K562 (cell line): ENCODE data around the gene TECPR1. TPM values are rescaled to one million over a fixed set of nuclear protein-coding genes. Genes with fewer than 3 reads are reported as not detected.
A peak's percentile ranks its signal among the peaks of the same experiment; 100 is the strongest.

ENCODE experiments used
- ATAC-seq: fragments of 200-7000 bp; cut with Tn5 transposase; 3 replicates; pipeline ENCODE4 v1.9.1; 2020; ENCODE audit warnings: moderate library complexity
- BruUV-seq: library from RNA; stranded (reverse); fragments of 400-500 nt; replicated peaks from 2 replicates; lab custom pipeline; 2021; lab: Mats Ljungman, UMichigan
- CTCF ChIA-PET: fragments of 300-600 bp; formaldehyde crosslinking; extraction: SDS; loops from one replicate; lab custom pipeline; 2021; ENCODE audit warnings: low intra/inter-chr PET ratio; lab: Yijun Ruan, JAX
- POLR2A ChIA-PET: fragments of 300-600, 350-650 bp; sonication (Branson Sonifier 250); formaldehyde crosslinking; extraction: SDS; loops from one replicate; lab custom pipeline; 2021; ENCODE audit warnings: antibody characterized with exemption, inconsistent platforms; lab: Yijun Ruan, JAX
- DNase-seq, 4 experiments: peaks; one replicate each; pipeline versions ENCODE4 v3.0.0 to v3.0.0-alpha.2; 2011 to 2018; ENCODE audit warnings: low spot score in 3 of 4, mixed read lengths in 3 of 4; ENCODE audit errors: extremely low read depth in 1 of 4
- FAIRE-seq: peaks from 2 replicates; lab custom pipeline; 2011; peaks lifted over from hg19 to GRCh38; lab: Jason Lieb, UNC
- H2AFZ ChIP-seq: 2 replicates; pipeline ENCODE4 v1.6.0; 2011; ENCODE audit warnings: low read depth, low read length, control low read depth, inconsistent platforms
- H3K27ac ChIP-seq: fragments of 200-600 bp; 3 replicates; pipeline ENCODE4 v1.8.0; 2011; ENCODE audit warnings: low read depth, mild to moderate bottlenecking, control low read depth, inconsistent platforms, low read length, moderate library complexity, mixed read lengths; ENCODE audit errors: extremely low read depth
- H3K27me3 ChIP-seq, 2 experiments: fragments of 300-600 bp in 1 of 2; 2 replicates in 1 of 2; 3 replicates in 1 of 2; pipeline versions ENCODE4 v1.6.0 to v1.8.0; 2011; ENCODE audit warnings: inconsistent platforms in 2 of 2, low read length in 2 of 2, mild to moderate bottlenecking in 1 of 2, mixed read lengths in 1 of 2, moderate library complexity in 1 of 2; ENCODE audit not compliant: control insufficient read depth in 2 of 2, insufficient read depth in 2 of 2
- H3K36me3 ChIP-seq: fragments of 300-600 bp; 3 replicates; pipeline ENCODE4 v1.8.0; 2011; ENCODE audit warnings: mild to moderate bottlenecking, low read length, inconsistent platforms; ENCODE audit not compliant: control insufficient read depth, insufficient read depth
- H3K4me1 ChIP-seq, 2 experiments: fragments of 200-600 bp in 1 of 2; replicated peaks in 1 of 2; 2 replicates in 1 of 2; 3 replicates in 1 of 2; pipeline versions ENCODE4 v1.5.1 to v1.8.0; 2011; ENCODE audit warnings: inconsistent platforms in 2 of 2, low read length in 2 of 2, mild to moderate bottlenecking in 1 of 2, mixed read lengths in 1 of 2, moderate library complexity in 1 of 2; ENCODE audit not compliant: control insufficient read depth in 2 of 2, insufficient read depth in 2 of 2
- H3K4me2 ChIP-seq: 2 replicates; pipeline ENCODE4 v1.6.1; 2011; ENCODE audit warnings: low read length, control low read depth, inconsistent platforms, mixed read lengths; ENCODE audit not compliant: insufficient read depth
- H3K4me3 ChIP-seq: fragments of 200-600 bp; sonication (generic), shearing (Covaris generic); 2 replicates; pipeline ENCODE4 v1.5.1; 2016; ENCODE audit warnings: control low read depth, inconsistent platforms
- H3K79me2 ChIP-seq: fragments of 200-600 bp; 3 replicates; pipeline ENCODE4 v1.8.0; 2011; ENCODE audit warnings: low read length, inconsistent platforms; ENCODE audit not compliant: control insufficient read depth, insufficient read depth
- H3K9ac ChIP-seq, 2 experiments: 2 replicates each; pipeline versions ENCODE4 v1.6.0 to v1.6.1; 2011; ENCODE audit warnings: low read depth in 2 of 2, low read length in 2 of 2, control low read depth in 1 of 2, inconsistent platforms in 1 of 2, mild to moderate bottlenecking in 1 of 2, mixed read lengths in 1 of 2; ENCODE audit not compliant: insufficient read depth in 1 of 2
- H3K9me1 ChIP-seq: one replicate; pipeline ENCODE4 v1.6.0; 2011; ENCODE audit warnings: inconsistent platforms, mild to moderate bottlenecking, low read length, moderate library complexity; ENCODE audit not compliant: control insufficient read depth, insufficient read depth
- H3K9me3 ChIP-seq: replicated peaks from 2 replicates; pipeline ENCODE4 v1.5.1; 2011; ENCODE audit warnings: low read depth, low read length, inconsistent platforms; ENCODE audit not compliant: control insufficient read depth, insufficient read depth
- H4K20me1 ChIP-seq: replicated peaks from 2 replicates; pipeline ENCODE4 v1.6.1; 2011; ENCODE audit warnings: low read length, inconsistent platforms, mixed read lengths; ENCODE audit not compliant: control insufficient read depth, insufficient read depth
- NBN ChIP-seq: fragments of 450-650 bp; IDR thresholded peaks from 2 replicates; pipeline ENCODE4 v1.6.1; 2016; ENCODE audit warnings: low read depth, mild to moderate bottlenecking
- RBBP5 ChIP-seq: fragments of 200-600 bp; sonication (generic); IDR thresholded peaks from 2 replicates; pipeline ENCODE4 v1.6.1; 2012; ENCODE audit warnings: borderline replicate concordance, mild to moderate bottlenecking, low read length, control low read depth, inconsistent platforms; ENCODE audit not compliant: insufficient read depth, poor library complexity, severe bottlenecking
- RFX7 ChIP-seq: fragments of 250-450 bp; sonication (Bioruptor Pico); IDR thresholded peaks from 2 replicates; pipeline ENCODE4 v1.5.1; 2021; ENCODE audit warnings: mild to moderate bottlenecking
- TCFL5 ChIP-seq: fragments of 250-450 bp; sonication (Bioruptor Pico); conservative IDR thresholded peaks from 2 replicates; pipeline ENCODE4 v1.6.1; 2021; ENCODE audit warnings: mild to moderate bottlenecking, moderate library complexity, matching md5 sums
- THAP12 ChIP-seq: fragments of 250-450 bp; sonication (Bioruptor Pico); IDR thresholded peaks from 2 replicates; pipeline ENCODE4 v1.9.0; 2021; ENCODE audit warnings: mild to moderate bottlenecking, inconsistent platforms
- ZNF23 ChIP-seq: fragments of 250-450 bp; sonication (Bioruptor Pico); IDR thresholded peaks from 2 replicates; pipeline ENCODE4 v1.4.0; 2020; ENCODE audit warnings: mild to moderate bottlenecking
- ZNF764 ChIP-seq: fragments of 250-450 bp; sonication (Bioruptor Pico); IDR thresholded peaks from 2 replicates; pipeline ENCODE4 v1.4.0; 2020; ENCODE audit warnings: low read depth, mild to moderate bottlenecking, moderate library complexity
- WGBS: fragments of 100-300 bp; shearing (Covaris generic); methylation state at CpG from one replicate; pipeline ENCODE4 v1.1.6; 2016; ENCODE audit warnings: low coverage, mixed read lengths; ENCODE audit not compliant: insufficient coverage; ENCODE audit errors: missing lambda C conversion rate; 5-methylcytosine and 5-hydroxymethylcytosine counted together
- in situ Hi-C: fragments of 300-500 bp; cut with MboI; formaldehyde crosslinking; loops from 4 replicates; pipeline ENCODE4 v1.15.0; 2018; ENCODE audit warnings: inconsistent platforms, mixed read lengths
- intact Hi-C: fragments of 100-400 bp; cut with micrococcal nuclease; formaldehyde crosslinking; loops from 2 replicates; pipeline ENCODE4 v1.14.2; 2022
- polyA plus RNA-seq, 8 experiments: library from polyadenylated mRNA; depleted of rRNA in 4 of 8; stranded (reverse) in 5 of 8; unstranded in 3 of 8; fragments of >200 nt; fragmentation: Nextera tagmentation in 2 of 8; fragmentation: Illumina TruSeq in 1 of 8; extraction: Ambion mirVana in 2 of 8; extraction: Trizol in 1 of 8; gene quantifications; 2 replicates each; pipeline versions ENCODE4 v1.2.1 to v1.2.3, GENCODE V29; 2011 to 2014; ENCODE audit warnings: inconsistent platforms in 1 of 8, missing spikeins in 1 of 8
- total RNA-seq, 7 experiments: library from RNA; depleted of rRNA in 6 of 7; stranded (reverse); fragments of >200 nt in 6 of 7; fragmentation: Illumina TruSeq in 2 of 7; extraction: Trizol in 2 of 7; gene quantifications; 2 replicates each; pipeline versions ENCODE4 v1.2.1 to v1.2.3, GENCODE V29; 2011 to 2021; ENCODE audit warnings: low replicate concordance in 1 of 7
- TF ChIP-seq, protein P1 (sequence below), 2 experiments: fragments of 450-650 bp; IDR thresholded peaks; 2 replicates each; pipeline ENCODE4 v1.6.1; 2016
- TF ChIP-seq, protein P2 (sequence below), 2 experiments: IDR thresholded peaks in 1 of 2; conservative IDR thresholded peaks in 1 of 2; 2 replicates each; pipeline ENCODE4 v1.6.1; 2016; ENCODE audit warnings: low read depth in 2 of 2, mild to moderate bottlenecking in 1 of 2, missing compliant biosample characterization in 1 of 2, missing genetic modification characterization in 1 of 2, moderate library complexity in 1 of 2

TECPR1 gene
- total and polyA plus RNA-seq, 9 of the 15 experiments (the other 6 are each of a cell fraction or from before 2014, with no cell fraction given), result 0.17 to 15.0 (median 2.2) TPM

- FAIRE-seq (no peak), ATAC-seq (no peak), DNase-seq (no peak)
- H3K4me3 ChIP-seq, result no peak overlapping the region
- in situ Hi-C loops (loop anchor here (5.0 to 10.0 kb wide), 2 partner anchors 448 to 545 kb away; no protein-coding TSS in a partner anchor), intact Hi-C loops (loop anchor here (5.0 kb wide), 1 partner anchor 540 kb away; no protein-coding TSS in a partner anchor)
- WGBS, result 53% methylated on average over 10 of the region's 12 CpGs
- peaks cover 21% of the 10 kb centered on the region for H4K20me1 ChIP-seq
- POLR2A ChIA-PET, result interaction anchor here (0.6 kb wide), 1 partner anchor 93 kb away, joined by 3 read pairs; no protein-coding TSS in a partner anchor
- H3K9me3 ChIP-seq, result no peaks in the 10 kb centered on the region
- H3K27me3 ChIP-seq, result peaks cover 0 to 56% of the 10 kb centered on the region in 2 experiments; a peak in 3 of 5 replicates
- no peaks in the 10 kb centered on the region for H3K79me2 ChIP-seq
- peak overlapping the region in 1 of 2 experiments; percentile 51; a peak in 2 of 4 replicates for H3K9ac ChIP-seq
- no TSS peak for BruUV-seq
- no peak overlapping the region for H2AFZ ChIP-seq
- H3K36me3 ChIP-seq, result peaks cover 32% of the 10 kb centered on the region; the same call in 2 of the 3 replicates
- CTCF ChIA-PET, result no interaction called here
- H3K27ac ChIP-seq, result no peak overlapping the region
- no peaks in the 10 kb centered on the region for H3K9me1 ChIP-seq
- peaks cover 0 to 25% of the 10 kb centered on the region in 2 experiments; a peak in 3 of 5 replicates for H3K4me1 ChIP-seq
- TF ChIP-seq ZNF764 (CRISPR knock-in tag), result no peak
- TF ChIP-seq, protein P1, sequence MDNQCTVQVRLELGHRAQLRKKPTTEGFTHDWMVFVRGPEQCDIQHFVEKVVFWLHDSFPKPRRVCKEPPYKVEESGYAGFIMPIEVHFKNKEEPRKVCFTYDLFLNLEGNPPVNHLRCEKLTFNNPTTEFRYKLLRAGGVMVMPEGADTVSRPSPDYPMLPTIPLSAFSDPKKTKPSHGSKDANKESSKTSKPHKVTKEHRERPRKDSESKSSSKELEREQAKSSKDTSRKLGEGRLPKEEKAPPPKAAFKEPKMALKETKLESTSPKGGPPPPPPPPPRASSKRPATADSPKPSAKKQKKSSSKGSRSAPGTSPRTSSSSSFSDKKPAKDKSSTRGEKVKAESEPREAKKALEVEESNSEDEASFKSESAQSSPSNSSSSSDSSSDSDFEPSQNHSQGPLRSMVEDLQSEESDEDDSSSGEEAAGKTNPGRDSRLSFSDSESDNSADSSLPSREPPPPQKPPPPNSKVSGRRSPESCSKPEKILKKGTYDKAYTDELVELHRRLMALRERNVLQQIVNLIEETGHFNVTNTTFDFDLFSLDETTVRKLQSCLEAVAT (IDR thresholded peaks at IDR 0.05), result no peak
- TF ChIP-seq RBBP5, result no peak
- TF ChIP-seq, protein P2, sequence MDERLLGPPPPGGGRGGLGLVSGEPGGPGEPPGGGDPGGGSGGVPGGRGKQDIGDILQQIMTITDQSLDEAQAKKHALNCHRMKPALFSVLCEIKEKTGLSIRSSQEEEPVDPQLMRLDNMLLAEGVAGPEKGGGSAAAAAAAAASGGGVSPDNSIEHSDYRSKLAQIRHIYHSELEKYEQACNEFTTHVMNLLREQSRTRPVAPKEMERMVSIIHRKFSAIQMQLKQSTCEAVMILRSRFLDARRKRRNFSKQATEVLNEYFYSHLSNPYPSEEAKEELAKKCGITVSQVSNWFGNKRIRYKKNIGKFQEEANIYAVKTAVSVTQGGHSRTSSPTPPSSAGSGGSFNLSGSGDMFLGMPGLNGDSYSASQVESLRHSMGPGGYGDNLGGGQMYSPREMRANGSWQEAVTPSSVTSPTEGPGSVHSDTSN (CRISPR knock-in tag; IDR thresholded peaks at IDR 0.05; ENCODE audit: low read depth), result no peak
- TF ChIP-seq, protein P2 (tag; conservative IDR thresholded peaks at IDR 0.05; ENCODE audit: low read depth), result no peak
- TF ChIP-seq ZNF23 (CRISPR knock-in tag), result no peak
- TF ChIP-seq THAP12, result no peak
- no peak for TF ChIP-seq RFX7 (CRISPR knock-in tag)
- no peak for TF ChIP-seq NBN
- no peak for TF ChIP-seq TCFL5 (CRISPR knock-in tag)
- H3K4me2 ChIP-seq, result no peak overlapping the region
These were observed 44.8 kb upstream of the TECPR1 start for GRCh38 chr7:98296833-98297232.
